NCI-H748 (cell line): ENCODE data around the gene GLOD4.
"Not testable (repeated sequence)": the region's sequence is repeated elsewhere in the genome, so short reads cannot be mapped to it uniquely, and the experiment has no call there.

ENCODE experiments used
- DNase-seq: peaks from one replicate; lab custom pipeline; 2025; ENCODE audit not compliant: unreplicated experiment; lab: John Stamatoyannopoulos, UW

Gene GLOD4

GRCh38 chr17:781805-782731 is at the start of gene GLOD4, which contains the start of gene MRM3:
Gene GLOD4 (minus strand): TSS chr17:782280. CDS start chr17:782255, 25 bp downstream.
Gene MRM3 (plus strand): TSS chr17:782353. CDS start chr17:782379, 26 bp downstream.
- peak; percentile 92 for DNase-seq

- DNase-seq: no peak
These were observed 48.9 kb upstream of the GLOD4 start for GRCh38 chr17:830950-831349.

- no peak for DNase-seq
These were observed 48.3 kb upstream of the GLOD4 start for GRCh38 chr17:830381-830780.

GRCh38 chr17:829614-830013 is 47.5 kb upstream of the GLOD4 start:
- DNase-seq: not testable (repeated sequence)

GRCh38 chr17:828761-829160 is 46.7 kb upstream of the GLOD4 start:
- no peak for DNase-seq

- DNase-seq: no peak
These were observed 44.7 kb upstream of the GLOD4 start for GRCh38 chr17:826778-827177.

- DNase-seq: no peak
These were observed 43.1 kb upstream of the GLOD4 start for GRCh38 chr17:825216-825615.

- DNase-seq: no peak
These were observed 42.3 kb upstream of the GLOD4 start for GRCh38 chr17:824378-824777.

GRCh38 chr17:823501-823902 is 41.4 kb upstream of the GLOD4 start:
- no peak for DNase-seq

GRCh38 chr17:819251-819650 is 37.2 kb upstream of the GLOD4 start:
- DNase-seq: no peak

- no peak for DNase-seq
These were observed 32.3 kb upstream of the GLOD4 start for GRCh38 chr17:814371-814770.

GRCh38 chr17:812638-813204 is 30.6 kb upstream of the GLOD4 start:
- no peak for DNase-seq

- no peak for DNase-seq
These were observed 29.1 kb upstream of the GLOD4 start for GRCh38 chr17:811051-811784.

- DNase-seq: no peak
These were observed 25.6 kb upstream of the GLOD4 start for GRCh38 chr17:807523-808294.

GRCh38 chr17:806781-807522 is 24.9 kb upstream of the GLOD4 start:
- no peak for DNase-seq

- no peak for DNase-seq
These were observed 24.3 kb upstream of the GLOD4 start for GRCh38 chr17:806346-806745.

GRCh38 chr17:805886-806285 is 23.8 kb upstream of the GLOD4 start:
- DNase-seq: not testable (repeated sequence)

GRCh38 chr17:804541-805435 is 22.7 kb upstream of the GLOD4 start:
- DNase-seq: no peak
